Gastrocnemius medialis (tissue), 4 donors: ENCODE results near the gene SMIM12.

Source experiments
- POLR2A ChIP-seq, 2 donors: fragments of 450-650 bp; IDR thresholded peaks; one replicate each; pipeline ENCODE4 v1.6.1; 2017; ENCODE audit warnings: antibody characterized with exemption in 2 of 2, mild to moderate bottlenecking in 2 of 2, moderate library complexity in 2 of 2
- TF ChIP-seq, protein P1 (sequence below), 5 experiments: fragments of 450-650 bp in 3 of 5; fragments of 200-600 bp in 2 of 5; sonication (generic) in 2 of 5; IDR thresholded peaks in 4 of 5; conservative IDR thresholded peaks in 1 of 5; 1 replicate in 4 of 5; 2 replicates in 1 of 5; pipeline ENCODE4 v1.5.1; 2016 to 2019; ENCODE audit warnings: antibody characterized with exemption in 5 of 5, mild to moderate bottlenecking in 3 of 5, moderate library complexity in 3 of 5

DNA sequence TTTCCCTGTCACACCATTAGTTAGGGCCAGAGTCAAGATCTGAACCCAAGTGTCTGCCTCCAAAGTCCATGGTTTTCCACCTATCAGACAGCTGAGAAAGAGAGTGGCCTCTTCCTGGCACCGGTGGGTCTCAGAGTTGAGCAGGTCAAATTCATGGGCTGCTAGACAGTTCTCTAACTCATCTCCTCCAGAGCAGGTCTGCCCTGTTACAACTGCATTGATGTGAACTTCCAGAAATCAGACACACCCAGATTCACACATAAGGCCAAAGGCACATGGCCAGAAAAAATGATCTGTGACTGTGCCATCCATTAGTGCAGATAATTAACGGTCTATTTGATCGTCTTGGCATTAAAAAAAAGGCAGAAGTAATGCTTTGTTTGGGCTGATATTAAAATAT, 17.5 kb downstream of the SMIM12 start:
- TF ChIP-seq, protein P1, sequence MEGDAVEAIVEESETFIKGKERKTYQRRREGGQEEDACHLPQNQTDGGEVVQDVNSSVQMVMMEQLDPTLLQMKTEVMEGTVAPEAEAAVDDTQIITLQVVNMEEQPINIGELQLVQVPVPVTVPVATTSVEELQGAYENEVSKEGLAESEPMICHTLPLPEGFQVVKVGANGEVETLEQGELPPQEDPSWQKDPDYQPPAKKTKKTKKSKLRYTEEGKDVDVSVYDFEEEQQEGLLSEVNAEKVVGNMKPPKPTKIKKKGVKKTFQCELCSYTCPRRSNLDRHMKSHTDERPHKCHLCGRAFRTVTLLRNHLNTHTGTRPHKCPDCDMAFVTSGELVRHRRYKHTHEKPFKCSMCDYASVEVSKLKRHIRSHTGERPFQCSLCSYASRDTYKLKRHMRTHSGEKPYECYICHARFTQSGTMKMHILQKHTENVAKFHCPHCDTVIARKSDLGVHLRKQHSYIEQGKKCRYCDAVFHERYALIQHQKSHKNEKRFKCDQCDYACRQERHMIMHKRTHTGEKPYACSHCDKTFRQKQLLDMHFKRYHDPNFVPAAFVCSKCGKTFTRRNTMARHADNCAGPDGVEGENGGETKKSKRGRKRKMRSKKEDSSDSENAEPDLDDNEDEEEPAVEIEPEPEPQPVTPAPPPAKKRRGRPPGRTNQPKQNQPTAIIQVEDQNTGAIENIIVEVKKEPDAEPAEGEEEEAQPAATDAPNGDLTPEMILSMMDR (IDR thresholded peaks at IDR 0.05 in 4 of 5, conservative IDR thresholded peaks at IDR 0.05 in 1 of 5) = no peak
- no peak for TF ChIP-seq POLR2A (IDR thresholded peaks at IDR 0.05)
